HCT116 (cell line): ENCODE measurements around the gene LRP2.

Experiments used
- CEBPB ChIP-seq: IDR thresholded peaks from 2 replicates; pipeline ENCODE4 v1.6.1; 2012; ENCODE audit warnings: low read depth
- EGR1 ChIP-seq: IDR thresholded peaks from 2 replicates; pipeline ENCODE4 v1.6.1; 2012; ENCODE audit warnings: low read depth
- POLR2A ChIP-seq: IDR thresholded peaks from 2 replicates; pipeline ENCODE4 v1.7.0; 2011; ENCODE audit warnings: borderline replicate concordance; ENCODE audit not compliant: insufficient read depth, insufficient read length; ENCODE audit errors: extremely low read depth
- RAD21 ChIP-seq: IDR thresholded peaks from 2 replicates; pipeline ENCODE4 v1.6.1; 2012; ENCODE audit warnings: low read depth, mild to moderate bottlenecking
- REST ChIP-seq: IDR thresholded peaks from 2 replicates; pipeline ENCODE4 v1.6.1; 2012; ENCODE audit warnings: low read depth
- YY1 ChIP-seq: IDR thresholded peaks from 2 replicates; pipeline ENCODE4 v1.6.1; 2011; ENCODE audit warnings: low read length, low read depth, moderate library complexity, mild to moderate bottlenecking; ENCODE audit not compliant: insufficient replicate concordance; ENCODE audit errors: extremely low read depth
- TF ChIP-seq, protein P1 (sequence below), 3 experiments: fragments of 200-600 bp in 1 of 3; sonication (generic) in 1 of 3; IDR thresholded peaks in 2 of 3; conservative IDR thresholded peaks in 1 of 3; 2 replicates each; pipeline ENCODE4 v1.5.1; 2012 to 2017; ENCODE audit warnings: low read depth in 2 of 3, low read length in 2 of 3, antibody characterized with exemption in 1 of 3, borderline replicate concordance in 1 of 3, control low read depth in 1 of 3, mild to moderate bottlenecking in 1 of 3, mixed read lengths in 1 of 3, mixed run types in 1 of 3, moderate library complexity in 1 of 3; ENCODE audit not compliant: insufficient read depth in 1 of 3

- no peak for TF ChIP-seq REST
- no peak for TF ChIP-seq POLR2A
- no peak for TF ChIP-seq EGR1
- TF ChIP-seq YY1: no peak
- TF ChIP-seq, protein P1, sequence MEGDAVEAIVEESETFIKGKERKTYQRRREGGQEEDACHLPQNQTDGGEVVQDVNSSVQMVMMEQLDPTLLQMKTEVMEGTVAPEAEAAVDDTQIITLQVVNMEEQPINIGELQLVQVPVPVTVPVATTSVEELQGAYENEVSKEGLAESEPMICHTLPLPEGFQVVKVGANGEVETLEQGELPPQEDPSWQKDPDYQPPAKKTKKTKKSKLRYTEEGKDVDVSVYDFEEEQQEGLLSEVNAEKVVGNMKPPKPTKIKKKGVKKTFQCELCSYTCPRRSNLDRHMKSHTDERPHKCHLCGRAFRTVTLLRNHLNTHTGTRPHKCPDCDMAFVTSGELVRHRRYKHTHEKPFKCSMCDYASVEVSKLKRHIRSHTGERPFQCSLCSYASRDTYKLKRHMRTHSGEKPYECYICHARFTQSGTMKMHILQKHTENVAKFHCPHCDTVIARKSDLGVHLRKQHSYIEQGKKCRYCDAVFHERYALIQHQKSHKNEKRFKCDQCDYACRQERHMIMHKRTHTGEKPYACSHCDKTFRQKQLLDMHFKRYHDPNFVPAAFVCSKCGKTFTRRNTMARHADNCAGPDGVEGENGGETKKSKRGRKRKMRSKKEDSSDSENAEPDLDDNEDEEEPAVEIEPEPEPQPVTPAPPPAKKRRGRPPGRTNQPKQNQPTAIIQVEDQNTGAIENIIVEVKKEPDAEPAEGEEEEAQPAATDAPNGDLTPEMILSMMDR (IDR thresholded peaks at IDR 0.05 in 2 of 3, conservative IDR thresholded peaks at IDR 0.05 in 1 of 3; ENCODE audit: borderline replicate concordance in 1 of 3, insufficient read depth in 1 of 3, low read depth in 2 of 3, low read length in 2 of 3): no peak
- peak; percentile 61 for TF ChIP-seq CEBPB
- TF ChIP-seq RAD21: 0 out of 2 replicates have a peak, but pooled peaks have one; percentile 1
Measured at GRCh38 chr2:169095621-169096105, 266.7 kb downstream of the LRP2 start.
